Stimulated activated CD4-positive, alpha-beta T cell treated with anti-CD3 and anti-CD28 coated beads, Interleukin-4, amount 100 ng/mL, for 48 hours (primary cell): ENCODE measurements around the gene SMARCD3.

Experiments used
- DNase-seq, 2 donors: peaks; one replicate each; pipeline ENCODE4 v3.0.0-alpha.2; 2020; ENCODE audit warnings: low read depth in 2 of 2

Gene SMARCD3

DNA sequence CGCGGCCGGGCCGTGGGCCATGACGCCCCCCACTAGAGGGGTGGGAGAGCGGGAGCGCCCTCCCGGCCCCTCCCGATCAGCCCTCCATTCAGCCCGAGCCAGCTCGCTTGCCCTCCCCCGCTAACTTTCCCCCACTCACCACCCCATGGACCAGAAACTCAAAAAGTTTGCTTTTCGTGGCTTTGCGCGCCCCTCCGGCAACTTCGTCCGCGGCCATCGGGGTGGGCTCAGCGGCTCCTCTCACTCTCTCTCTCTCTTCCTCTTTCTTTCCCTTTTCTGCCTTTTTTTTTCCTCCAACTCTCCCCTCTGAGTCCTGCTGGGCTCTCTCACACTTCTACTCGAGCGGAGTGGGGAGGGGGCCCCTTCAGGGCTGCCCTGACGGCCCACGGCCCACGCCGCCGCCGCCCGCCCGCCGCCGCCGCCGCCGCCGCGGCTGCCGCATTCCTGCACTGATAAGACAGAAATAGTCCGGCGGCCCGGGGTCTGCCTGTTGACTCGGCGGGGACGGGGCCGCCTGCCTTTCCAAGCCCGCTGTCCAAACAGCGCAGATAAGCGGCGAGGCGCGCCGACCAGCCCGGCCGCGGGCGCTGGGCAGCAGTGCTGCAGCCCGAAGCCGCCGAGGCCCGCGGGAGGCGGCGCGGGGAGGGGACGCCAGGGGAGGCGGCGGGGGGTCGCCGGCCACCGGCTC, at the start of gene SMARCD3:
Gene SMARCD3, minus strand, starts transcription at position 349 of the 688 bp plus-strand sequence. Its CDS starts 132 bp downstream, at position 217.
- DNase-seq, result no peak

DNA sequence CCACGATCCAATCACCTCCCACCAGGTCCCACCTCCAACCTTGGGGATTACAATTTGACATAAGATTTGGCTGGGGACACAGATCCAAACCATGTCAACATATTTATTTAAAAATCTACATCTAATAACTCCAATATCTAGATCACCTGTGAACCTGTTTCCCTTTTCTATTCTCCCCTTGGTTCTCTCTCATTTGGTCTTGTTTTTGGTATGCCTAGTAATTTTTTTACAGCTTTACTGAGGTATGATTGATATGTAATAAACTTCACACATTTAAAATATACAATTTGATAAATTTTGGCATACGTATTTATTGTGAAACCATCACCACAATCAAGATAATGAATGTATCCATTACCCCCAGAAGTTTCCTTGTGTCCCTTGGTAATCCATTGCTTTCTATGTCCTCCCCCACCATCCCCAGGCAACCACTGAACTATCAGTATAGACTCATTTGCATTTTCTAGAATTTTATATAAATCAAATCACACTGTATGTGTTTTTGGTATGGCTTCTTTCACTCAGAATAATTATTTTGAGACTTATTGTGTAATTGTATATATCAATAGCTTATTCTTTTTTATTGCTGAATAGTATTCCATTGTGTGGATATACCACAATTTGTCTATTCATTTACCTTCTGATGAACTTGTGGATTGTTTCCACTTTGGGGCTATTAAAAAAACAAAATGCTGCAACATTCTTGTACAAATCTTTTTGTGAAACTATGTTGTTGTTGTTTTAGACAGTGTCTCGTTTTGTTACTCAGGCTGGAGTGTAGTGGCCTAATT, 47.9 kb upstream of the SMARCD3 start:
- DNase-seq, result no peak

DNA sequence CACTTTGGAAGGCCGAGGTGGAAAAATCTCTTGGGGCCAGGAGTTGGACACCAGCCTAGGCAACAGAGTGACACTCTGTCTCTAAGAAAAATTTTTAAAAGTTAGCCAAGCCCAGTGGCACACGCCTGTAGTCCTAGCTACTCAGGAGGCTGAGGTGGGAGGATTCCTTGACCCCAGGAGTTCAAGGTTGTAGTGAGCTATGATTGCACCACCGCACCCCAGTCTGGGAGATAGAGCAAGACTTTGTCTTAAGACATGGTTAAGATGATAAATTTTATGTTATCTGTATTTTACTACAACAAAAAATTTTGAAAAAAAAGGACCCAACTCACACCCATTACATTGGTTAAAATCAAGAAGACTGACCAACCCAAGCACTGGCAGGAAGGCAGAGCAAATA, 44.4 kb upstream of the SMARCD3 start:
- DNase-seq, result no peak

DNA sequence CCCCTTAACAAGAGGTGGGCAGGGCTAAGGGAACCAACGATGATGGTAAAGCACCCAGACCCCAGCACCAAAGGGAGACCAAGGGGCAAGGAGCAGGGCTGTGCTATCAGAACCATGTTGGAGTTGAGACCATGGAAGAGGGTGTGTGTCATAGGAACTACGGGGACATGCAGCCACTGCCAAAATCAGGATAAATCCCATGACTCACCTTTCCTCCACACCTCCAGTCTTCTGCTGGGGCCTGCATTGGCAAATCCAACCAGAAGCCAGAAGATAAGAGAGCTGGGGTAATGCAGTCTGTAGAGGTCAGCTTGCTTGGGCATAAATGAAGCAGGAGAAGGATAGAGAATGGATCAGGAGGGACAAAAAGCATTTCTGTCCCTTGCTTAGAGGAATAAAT, 42.7 kb upstream of the SMARCD3 start:
- no peak for DNase-seq

DNA sequence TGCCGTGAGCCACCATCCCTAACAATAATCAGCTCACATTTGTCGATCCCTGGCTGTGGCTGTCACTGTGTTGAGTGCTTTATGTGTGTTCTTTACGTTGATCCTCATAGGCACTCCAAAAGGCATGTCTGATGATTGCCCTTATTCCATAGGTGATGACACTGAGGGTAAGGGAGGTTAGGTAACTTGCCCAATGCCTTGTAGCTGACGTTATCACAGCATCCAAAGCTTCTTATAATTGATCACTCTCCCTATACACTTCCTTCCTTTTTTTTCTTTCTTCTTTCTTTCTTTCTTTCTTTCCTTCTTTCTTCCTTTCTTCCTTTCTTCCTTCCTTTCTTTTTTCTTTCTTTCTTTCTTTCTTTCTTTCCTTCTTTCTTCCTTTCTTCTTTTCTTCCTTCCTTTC, 41.9 kb upstream of the SMARCD3 start:
- DNase-seq, result no peak

DNA sequence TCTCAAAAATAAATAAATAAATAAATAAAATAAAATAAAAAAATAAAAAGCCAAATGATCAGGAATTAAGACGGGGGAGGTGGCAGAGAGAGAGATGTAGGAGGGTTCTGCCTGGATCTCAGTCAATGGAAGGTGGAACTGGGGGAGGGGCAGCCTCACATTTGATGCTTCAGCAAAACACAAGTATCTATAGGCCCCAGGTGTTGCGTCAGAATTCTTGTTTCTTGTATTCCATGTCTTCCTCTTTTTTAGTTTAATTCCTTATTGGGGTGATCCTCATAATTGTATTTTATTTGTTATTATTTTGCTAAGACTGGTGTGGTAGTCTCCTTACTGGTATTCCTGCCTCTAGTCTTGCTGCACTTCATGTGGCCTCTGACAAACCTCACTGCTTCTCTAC, 41.4 kb upstream of the SMARCD3 start:
- DNase-seq, result no peak

DNA sequence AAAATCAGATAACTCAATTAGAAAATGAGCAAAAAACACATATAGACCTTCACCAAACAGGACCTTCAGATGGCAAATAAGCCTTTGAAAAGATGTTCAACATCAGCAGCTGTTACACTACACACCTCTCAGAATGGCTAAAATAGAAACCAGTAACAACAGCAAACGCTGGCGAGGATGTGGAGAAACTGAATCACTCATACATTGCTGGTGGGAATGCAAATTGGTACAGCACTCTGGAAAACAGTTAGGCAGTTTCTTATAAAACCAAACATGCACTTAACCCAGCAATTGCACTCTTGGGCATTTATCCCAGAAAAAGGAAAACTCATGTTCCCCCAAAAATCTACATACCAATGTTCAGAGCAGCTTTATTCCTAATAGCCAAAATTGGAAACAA, 37.7 kb upstream of the SMARCD3 start:
- DNase-seq, result no peak

DNA sequence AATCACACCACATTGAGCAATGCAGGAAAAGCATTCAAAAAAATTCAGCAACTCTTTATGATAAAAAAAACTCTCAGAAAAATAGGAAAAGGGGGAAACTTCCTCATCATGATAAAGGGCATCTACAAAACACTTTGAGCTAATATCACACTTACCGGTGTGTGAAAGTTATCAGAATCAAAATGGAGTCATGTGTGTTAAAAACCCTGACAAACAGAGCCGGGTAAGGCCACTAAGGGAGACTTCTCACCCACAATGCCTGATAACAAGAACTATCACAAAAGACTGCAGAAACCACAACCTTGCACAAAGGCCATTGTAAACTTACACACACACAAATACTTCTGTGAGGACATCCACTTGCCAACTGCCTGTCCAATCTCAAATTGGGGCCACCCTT, 34.8 kb upstream of the SMARCD3 start:
- DNase-seq, result no peak

DNA sequence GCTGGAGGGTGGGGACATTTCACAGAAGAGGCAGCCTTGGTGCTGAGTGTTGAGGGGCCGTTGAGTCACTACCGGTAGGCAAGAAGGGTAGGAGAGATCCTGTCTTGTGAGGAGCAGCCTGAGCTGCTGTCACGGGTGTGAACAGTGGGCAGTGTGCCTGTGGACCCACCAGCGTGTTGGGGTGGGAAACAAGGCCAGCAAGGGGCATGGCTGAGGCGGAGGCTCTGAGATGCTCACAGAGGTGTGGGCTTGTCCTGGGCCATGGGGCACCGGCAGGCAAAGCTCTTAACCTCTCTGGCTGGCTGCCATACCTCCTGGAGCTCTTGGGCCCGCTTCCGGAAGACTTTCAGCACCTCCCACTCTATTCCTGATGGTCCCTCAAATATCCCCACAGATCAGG, 33.6 kb upstream of the SMARCD3 start:
- DNase-seq, result no peak

DNA sequence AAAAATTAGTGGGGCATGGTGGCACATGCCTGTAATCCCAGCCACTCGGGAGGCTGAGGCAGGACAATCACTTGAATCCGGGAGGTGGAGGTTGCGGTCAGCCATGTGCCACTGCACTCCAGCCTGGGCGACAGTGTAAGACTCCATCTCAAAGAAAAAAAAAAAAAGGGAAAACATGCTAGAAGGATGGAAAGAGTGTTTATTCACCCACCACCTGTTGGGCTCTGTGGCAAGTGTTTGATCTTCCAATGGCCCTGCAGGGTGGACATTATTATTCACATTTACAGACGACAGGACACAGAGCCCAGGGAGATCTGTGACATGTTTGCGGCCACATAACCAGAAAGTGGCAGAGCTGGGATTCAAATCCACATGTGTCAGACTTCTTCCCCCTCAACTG, 33.2 kb upstream of the SMARCD3 start:
- no peak for DNase-seq

DNA sequence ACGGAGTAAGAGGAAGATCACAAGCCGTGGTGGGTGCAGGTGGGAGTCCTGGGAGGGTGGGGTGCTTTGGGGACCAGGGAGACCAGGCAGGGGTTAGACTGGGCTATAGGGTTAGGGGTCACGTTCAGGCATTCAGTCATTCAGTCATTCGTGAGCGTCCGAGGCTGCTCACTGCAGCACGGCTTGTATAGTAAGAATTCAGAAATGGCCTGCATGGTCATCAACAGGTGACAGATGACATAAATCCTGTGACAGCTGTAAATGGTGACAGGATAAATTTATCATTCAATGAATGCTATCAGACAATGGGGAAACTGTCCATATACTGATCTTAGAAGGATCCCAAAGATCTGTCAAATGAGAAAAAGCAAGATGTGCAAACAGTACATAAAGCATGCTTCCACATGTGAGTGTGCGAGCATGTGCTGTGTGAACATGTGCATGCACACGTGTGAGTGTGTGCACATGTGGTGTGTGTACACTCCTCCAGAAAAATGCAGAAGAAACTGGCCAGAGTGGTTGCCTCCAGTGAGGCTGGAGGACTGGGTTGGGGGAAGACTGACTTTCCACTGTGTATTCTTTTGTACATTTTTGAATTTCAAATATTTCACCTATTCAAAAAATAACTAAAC, 32.0 kb upstream of the SMARCD3 start:
- DNase-seq, result no peak

DNA sequence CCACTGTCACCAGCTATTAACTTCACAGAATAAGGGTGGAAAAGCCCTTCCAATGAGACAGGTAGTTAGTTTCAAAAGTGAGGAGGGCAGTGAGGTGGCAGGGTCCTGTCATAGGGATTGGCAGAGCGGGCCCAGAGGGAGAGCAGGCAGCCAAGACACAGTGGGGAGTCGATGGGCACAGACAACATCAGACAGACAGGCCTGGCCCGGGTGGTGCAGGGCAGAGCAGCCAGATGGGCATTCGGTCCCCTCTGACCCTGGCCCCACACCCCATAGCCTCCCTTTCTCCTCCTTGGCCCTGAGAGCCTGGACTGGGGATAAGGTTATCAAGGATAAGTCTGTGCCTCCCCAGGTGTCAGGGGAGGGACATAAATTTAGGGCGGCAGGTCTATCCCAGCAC, 31.4 kb upstream of the SMARCD3 start:
- no peak for DNase-seq

DNA sequence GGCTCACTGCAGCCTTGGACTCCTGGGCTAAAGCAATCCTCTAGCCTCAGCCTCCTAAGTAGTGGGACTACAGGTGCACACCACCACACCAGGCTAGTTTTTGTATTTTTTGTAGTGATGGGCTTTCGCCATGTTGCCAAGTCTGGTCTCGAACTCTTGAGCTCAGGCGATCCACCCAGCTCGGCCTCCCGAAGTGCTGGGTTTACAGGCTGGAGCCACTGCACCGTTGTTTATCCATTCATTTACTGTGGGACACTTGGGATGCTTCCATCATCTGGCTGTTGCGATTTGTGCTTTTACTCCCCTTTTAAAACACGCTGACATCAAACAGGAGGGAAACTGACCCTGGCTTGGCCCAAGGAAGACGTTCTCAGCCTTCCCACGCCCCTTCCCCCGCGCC, 30.5 kb upstream of the SMARCD3 start:
- DNase-seq, result no peak

DNA sequence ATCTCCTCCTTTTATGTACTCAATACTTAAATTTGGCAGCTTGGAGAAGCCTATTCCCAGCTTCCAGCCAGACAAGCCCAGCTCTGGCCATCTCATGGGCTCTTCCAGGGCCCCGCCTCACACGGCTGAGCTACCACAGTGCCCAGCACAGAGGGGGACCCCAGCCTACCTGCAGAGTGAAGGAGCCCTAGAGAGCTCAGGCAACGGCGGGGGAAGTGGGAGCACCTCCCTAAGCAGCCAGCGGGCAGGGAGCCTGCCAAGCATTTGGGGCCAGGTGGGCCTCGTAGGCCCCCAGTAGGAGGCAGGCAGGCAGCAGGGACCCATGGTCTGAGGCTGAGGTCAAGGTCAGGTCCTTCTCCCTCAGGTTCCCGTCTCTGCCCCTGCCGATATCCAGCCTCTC, 29.1 kb upstream of the SMARCD3 start:
- DNase-seq, result no peak

DNA sequence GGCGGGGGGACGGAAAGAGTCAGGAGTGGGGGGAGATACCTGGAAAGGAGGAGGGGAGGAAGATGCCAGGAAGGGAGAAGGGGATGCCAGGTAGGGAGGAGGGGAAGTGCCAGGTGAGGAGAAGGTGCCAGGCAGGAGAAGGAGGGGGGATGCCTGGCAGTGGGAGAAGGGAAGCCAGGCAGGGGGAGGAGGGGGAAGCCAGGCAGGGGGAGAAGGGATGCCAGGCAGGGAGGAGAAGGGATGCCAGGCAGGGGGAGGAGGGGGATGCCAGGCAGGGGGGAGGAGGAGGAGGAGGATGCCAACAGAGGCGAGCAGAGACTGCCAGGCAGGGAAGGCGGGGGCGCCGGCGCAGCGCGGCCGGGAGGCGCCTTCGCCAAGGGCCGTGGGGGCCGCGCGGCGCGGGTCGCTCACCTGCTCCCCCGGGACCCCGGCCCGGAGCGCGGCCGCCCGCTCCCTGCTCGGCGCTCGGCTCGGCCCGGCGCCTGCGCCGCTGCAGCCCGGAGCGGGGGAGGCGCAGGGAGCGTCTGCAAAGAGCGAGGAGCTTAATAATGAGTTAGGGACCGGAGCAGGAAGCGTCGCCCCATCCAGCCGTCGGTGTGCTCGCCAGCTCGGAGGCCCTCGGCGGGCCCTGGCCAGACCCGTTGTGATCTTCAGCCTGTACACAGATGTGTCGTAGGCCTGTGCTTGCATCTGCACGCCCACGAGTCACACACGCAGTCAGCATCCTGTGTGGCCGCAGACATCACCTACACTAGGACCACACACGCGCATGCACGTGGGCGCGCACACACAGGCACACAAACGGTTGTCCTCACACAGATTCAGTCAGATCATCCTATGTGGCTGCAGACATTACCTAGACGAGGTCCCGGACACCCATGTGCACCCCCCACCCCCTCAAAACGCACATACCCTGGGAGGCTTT, 28.4 kb upstream of the SMARCD3 start:
- peak; percentile 35 to 50 for DNase-seq

DNA sequence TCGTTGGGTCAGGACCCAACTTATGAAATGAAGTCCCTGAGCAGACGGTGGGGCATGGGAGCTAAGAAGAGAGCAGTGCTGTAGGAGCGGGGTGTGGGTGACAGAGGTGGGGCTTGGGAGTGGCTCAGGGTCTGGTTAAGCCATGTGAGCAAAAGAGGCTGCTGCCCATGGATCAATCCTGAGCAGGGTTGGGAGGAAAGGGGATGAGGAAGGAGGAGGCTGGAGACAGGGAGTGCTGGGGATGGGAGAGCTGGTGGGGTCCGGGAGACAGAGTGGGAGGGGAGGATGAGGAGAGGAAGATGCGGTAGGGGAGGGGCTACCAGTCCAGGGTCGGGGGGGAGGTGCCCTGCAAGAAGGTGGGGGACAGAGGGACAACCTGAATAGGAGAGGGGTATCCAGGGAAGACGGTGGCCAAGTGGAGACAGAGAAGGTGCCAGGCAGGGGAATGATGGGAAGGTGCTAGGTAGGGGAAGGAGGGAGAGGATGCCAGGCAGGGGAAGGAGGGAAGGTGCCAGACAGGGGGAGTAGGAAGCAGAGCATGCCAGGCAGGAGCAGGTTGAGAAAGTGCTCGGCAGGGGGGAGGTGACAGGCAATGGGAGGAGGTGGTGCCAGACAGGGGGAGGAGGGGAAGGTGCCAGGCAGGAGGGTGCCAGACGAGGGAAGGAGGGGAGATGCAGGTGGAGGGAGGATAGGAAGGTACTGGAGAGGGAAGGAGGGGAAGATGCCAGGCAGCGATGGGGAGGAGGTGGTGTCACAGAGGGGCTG, 27.5 kb upstream of the SMARCD3 start:
- DNase-seq, result no peak

DNA sequence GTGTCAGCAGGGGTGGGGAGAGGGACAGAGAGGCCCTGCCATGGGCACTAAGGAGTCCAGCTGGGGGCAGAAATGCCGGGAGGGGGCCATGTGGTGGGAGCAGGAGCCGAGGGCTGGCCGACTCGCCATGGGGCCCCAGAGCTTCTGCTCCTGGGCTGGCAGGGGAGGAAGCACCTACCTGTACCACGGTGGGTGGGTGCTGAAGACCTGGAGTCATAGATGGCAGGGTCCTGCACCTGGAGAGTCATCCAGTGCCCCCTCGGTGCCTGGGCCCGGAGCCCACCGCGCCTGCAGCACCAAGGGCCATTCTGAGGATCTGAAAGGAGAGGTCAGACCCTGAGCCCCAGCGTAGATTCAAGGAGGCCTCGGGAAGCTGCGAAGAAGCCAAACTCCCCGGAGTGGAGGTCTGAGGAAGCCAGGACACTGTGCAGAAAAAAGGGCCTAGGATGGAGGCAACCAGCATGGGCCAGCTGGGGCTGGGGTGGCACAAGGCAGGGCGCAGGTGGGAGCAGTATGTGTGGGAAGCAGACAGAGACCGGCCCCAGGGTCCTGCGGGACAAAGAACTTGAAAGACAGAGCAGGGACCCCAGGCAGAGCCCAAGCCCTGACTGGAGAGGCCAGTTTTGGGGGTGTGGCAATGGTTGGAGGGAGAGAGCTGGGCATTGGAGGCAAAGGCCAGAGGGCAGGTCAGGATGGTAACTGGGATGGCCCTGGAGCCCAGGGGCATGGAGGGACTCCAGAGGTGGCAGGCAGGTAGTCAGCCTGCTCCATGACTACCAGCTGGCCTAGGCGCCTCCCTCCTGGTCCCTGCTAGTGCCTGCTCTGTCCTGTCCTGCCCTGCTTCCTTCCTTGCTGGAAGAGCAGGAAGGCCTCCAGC, 26.7 kb upstream of the SMARCD3 start:
- DNase-seq, result no peak

DNA sequence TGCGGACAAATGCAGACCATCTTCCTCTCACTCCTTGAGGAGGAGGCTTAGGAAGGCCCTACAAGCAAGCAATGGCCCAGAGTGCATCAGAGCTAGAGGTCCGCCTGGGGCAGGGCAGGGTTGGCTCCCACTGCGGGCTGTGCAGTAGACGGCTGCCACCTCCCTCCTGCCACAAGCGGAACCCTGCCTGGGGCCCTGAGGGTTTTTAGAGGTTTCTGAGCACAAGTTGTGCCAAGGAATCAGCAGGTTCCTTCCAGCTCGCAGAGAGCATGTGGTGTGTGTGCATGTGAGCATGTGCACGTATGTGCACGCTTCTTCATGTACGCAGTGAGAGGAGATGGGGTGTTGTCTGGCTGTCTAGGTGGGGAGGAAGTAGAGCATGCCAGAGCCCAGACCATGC, 25.9 kb upstream of the SMARCD3 start:
- no peak for DNase-seq

DNA sequence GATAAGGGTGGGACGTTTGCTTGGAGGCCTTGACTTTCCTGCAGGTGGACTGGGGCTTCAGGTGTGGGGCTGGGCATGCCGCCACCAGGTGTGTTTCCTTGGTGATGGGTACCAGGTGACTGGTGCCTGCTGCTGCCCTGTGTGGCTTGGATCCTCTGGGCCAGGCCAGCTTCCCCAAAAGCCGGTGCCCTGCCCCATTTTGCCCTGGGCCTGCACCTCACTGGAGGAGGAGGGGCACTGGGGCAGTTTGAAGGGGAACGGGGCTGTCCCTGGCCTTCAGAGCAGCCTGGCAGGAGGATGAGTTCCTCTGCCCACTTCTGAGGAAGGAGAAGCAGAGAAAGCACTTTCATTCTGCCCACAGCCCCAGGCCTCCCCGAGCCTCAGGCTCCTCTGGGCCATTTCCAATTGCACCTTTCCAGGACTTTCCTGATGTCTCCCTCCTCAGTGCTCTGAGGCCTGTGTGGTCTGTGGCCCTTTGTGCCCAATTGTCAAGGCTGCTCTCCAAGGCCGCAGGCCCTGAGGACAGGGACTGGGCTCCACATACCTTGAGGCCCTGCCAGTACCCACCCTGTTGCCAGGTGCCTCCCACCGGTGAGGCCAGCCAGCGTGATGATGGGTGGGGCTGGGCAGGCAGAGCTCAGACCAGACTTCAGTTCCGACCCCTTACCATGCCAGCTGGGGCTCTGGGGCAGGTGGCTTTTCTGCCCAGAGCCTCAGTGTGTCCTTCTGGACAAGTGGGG, 25.3 kb upstream of the SMARCD3 start:
- no peak for DNase-seq
